ENCODE results near the gene FGF16. TPM values are rescaled to one million over a fixed set of nuclear protein-coding genes. Genes with fewer than 3 reads are reported as not detected.

Gene FGF16
- total RNA-seq, 2 donors from 2014 or later: 0.62 TPM; not detected in 1

- no peak overlapping the region for H3K4me3 ChIP-seq
- TF ChIP-seq, protein P1, sequence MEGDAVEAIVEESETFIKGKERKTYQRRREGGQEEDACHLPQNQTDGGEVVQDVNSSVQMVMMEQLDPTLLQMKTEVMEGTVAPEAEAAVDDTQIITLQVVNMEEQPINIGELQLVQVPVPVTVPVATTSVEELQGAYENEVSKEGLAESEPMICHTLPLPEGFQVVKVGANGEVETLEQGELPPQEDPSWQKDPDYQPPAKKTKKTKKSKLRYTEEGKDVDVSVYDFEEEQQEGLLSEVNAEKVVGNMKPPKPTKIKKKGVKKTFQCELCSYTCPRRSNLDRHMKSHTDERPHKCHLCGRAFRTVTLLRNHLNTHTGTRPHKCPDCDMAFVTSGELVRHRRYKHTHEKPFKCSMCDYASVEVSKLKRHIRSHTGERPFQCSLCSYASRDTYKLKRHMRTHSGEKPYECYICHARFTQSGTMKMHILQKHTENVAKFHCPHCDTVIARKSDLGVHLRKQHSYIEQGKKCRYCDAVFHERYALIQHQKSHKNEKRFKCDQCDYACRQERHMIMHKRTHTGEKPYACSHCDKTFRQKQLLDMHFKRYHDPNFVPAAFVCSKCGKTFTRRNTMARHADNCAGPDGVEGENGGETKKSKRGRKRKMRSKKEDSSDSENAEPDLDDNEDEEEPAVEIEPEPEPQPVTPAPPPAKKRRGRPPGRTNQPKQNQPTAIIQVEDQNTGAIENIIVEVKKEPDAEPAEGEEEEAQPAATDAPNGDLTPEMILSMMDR (IDR thresholded peaks at IDR 0.05): no peak
- TF ChIP-seq POLR2A (IDR thresholded peaks at IDR 0.05) (no peak), POLR2AphosphoS5 (IDR thresholded peaks at IDR 0.05) (no peak)
- H3K27me3 ChIP-seq (replicated peaks; ENCODE audit: insufficient read depth): no peaks in the 10 kb centered on the region
- intact Hi-C loops (cut with DNase I): no loop called here
- H3K27ac ChIP-seq: no peak overlapping the region
- H3K4me1 ChIP-seq (replicated peaks): no peaks in the 10 kb centered on the region
- WGBS: 100% methylated on average over 1 of the region's 1 CpG
- no peaks in the 10 kb centered on the region for H3K9me3 ChIP-seq
- H3K36me3 ChIP-seq: no peaks in the 10 kb centered on the region
- no peak for DNase-seq (ENCODE audit: low spot score)
Measured at GRCh38 chrX:77444075-77444474, 3.1 kb upstream of the FGF16 start.

DNA sequence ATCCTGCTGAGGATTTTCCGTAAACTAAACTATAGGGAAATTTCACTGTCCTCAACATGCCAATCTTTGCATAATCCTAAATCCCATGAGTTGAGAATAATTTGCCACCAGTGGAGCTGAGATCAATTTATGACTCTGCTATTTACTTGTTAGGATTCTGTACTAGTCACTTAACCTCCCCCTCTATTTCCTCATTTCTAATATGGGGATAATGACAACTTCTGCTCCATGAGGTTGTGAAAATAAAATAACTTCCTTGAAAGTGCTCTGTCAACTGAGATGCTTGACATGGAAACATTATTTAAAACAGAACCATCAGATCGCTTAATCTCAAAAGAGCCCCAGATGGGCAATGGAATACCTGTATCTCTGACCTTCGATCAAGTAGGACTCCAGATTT lies 2.6 kb upstream of the FGF16 start:
- TF ChIP-seq POLR2A (IDR thresholded peaks at IDR 0.05) (no peak), POLR2AphosphoS5 (IDR thresholded peaks at IDR 0.05) (no peak)
- DNase-seq (ENCODE audit: low spot score): no peak
- H3K36me3 ChIP-seq: no peaks in the 10 kb centered on the region
- no peak overlapping the region for H3K27ac ChIP-seq
- intact Hi-C loops (cut with DNase I): no loop called here
- H3K9me3 ChIP-seq: no peaks in the 10 kb centered on the region
- H3K4me1 ChIP-seq (replicated peaks): no peaks in the 10 kb centered on the region
- 100% methylated on average over 2 of the region's 3 CpGs for WGBS
- H3K4me3 ChIP-seq: no peak overlapping the region
- no peaks in the 10 kb centered on the region for H3K27me3 ChIP-seq (replicated peaks; ENCODE audit: insufficient read depth)

GRCh38 chrX:77446029-77446585 lies 1.1 kb upstream of the FGF16 start:
- 4% methylated on average over 23 of the region's 27 CpGs for WGBS
- H3K4me3 ChIP-seq: peak overlapping the region in 1 of 2 donors; percentile 8
- H3K27me3 ChIP-seq (replicated peaks; ENCODE audit: insufficient read depth): no peaks in the 10 kb centered on the region
- H3K4me1 ChIP-seq (replicated peaks): no peaks in the 10 kb centered on the region
- H3K36me3 ChIP-seq: no peaks in the 10 kb centered on the region
- no peak overlapping the region for H3K27ac ChIP-seq
- no peak for DNase-seq (ENCODE audit: low spot score)
- no peak for TF ChIP-seq POLR2AphosphoS5 (IDR thresholded peaks at IDR 0.05)
- no peak for TF ChIP-seq POLR2A (IDR thresholded peaks at IDR 0.05)
- TF ChIP-seq, protein P1 (IDR thresholded peaks at IDR 0.05): no peak
- no peaks in the 10 kb centered on the region for H3K9me3 ChIP-seq
- intact Hi-C loops (cut with DNase I): no loop called here

GRCh38 chrX:77447653-77448569 lies 722 bp downstream of the FGF16 start:
- H3K27me3 ChIP-seq (replicated peaks; ENCODE audit: insufficient read depth): no peaks in the 10 kb centered on the region
- 67% methylated on average over 3 of the region's 73 CpGs for WGBS
- intact Hi-C loops (cut with DNase I): no loop called here
- H3K4me3 ChIP-seq: no peak overlapping the region
- H3K4me1 ChIP-seq (replicated peaks): no peaks in the 10 kb centered on the region
- no peaks in the 10 kb centered on the region for H3K9me3 ChIP-seq
- no peaks in the 10 kb centered on the region for H3K36me3 ChIP-seq
- H3K27ac ChIP-seq: no peak overlapping the region
- no peak for TF ChIP-seq POLR2AphosphoS5 (IDR thresholded peaks at IDR 0.05)
- TF ChIP-seq, protein P1 (IDR thresholded peaks at IDR 0.05): no peak
- no peak for TF ChIP-seq POLR2A (IDR thresholded peaks at IDR 0.05)
- DNase-seq (ENCODE audit: low spot score): no peak

GRCh38 chrX:77450415-77450814 lies 3.2 kb downstream of the FGF16 start:
- intact Hi-C loops (cut with DNase I): loop anchor here (5.0 kb wide), 1 partner anchor 137 kb away; no protein-coding TSS in a partner anchor
- 88% methylated on average over 2 of the region's 3 CpGs for WGBS
- no peak overlapping the region for H3K4me3 ChIP-seq
- H3K9me3 ChIP-seq: no peaks in the 10 kb centered on the region
- no peaks in the 10 kb centered on the region for H3K27me3 ChIP-seq (replicated peaks; ENCODE audit: insufficient read depth)
- no peak for DNase-seq (ENCODE audit: low spot score)
- no peaks in the 10 kb centered on the region for H3K4me1 ChIP-seq (replicated peaks)
- H3K27ac ChIP-seq: no peak overlapping the region
- H3K36me3 ChIP-seq: no peaks in the 10 kb centered on the region
- TF ChIP-seq POLR2AphosphoS5 (IDR thresholded peaks at IDR 0.05) (no peak), POLR2A (IDR thresholded peaks at IDR 0.05) (no peak)
- TF ChIP-seq, protein P1 (IDR thresholded peaks at IDR 0.05): no peak

All from prostate gland (tissue), 2 donors.